ENCODE data around the gene ZBTB17. TPM values are rescaled to one million over a fixed set of nuclear protein-coding genes. Genes with fewer than 3 reads are reported as not detected.

ZBTB17 gene
- polyA plus RNA-seq, 1 experiment: 21.4 TPM

DNA sequence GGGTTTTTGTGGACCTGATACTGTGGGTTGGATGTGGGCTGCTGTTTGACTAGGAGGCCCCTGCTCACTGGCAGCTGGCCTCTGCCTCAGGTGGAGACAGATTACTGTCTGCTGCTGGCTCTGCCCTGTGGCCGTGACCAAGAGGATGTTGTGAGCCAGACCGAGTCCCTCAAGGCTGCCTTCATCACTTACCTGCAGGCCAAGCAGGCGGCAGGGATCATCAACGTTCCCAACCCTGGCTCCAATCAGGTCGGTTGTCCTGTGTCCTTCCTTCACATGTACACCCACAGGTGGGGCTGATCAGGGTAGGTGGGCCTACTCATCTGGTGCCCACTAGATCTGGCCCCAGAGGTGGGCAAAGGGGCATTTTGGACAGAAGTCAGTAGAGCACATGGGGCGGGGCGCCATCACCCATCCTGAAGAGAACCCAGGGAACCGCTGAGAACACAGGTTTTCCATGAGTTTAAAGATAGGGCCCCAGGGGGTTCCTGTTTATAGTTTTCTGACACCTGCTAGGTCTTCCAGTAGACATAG is 37.2 kb downstream of the ZBTB17 start:
- ChIA-PET CTCF (interaction anchor here (0.6 to 2.7 kb wide), 2 partner anchors 14 to 123 kb away, joined by 5 to 6 read pairs; no protein-coding TSS in a partner anchor), POLR2A (no interaction called here)
- Histone ChIP-seq H3K27me3 (ENCODE audit: control insufficient read depth, insufficient read depth, low read length) (no peaks in the 10 kb centered on the region), H3K4me3 (ENCODE audit: low read depth, low read length) (no peak overlapping the region), H3K9me3 (ENCODE audit: control insufficient read depth, insufficient read depth, low read length) (no peaks in the 10 kb centered on the region; the same call in 1 of the 2 replicates), H3K27ac (ENCODE audit: low read depth, low read length) (peak overlapping the region; percentile 21)
- no peak for DNase-seq (ENCODE audit: low read depth, low spot score)
- TF ChIP-seq, protein P1, sequence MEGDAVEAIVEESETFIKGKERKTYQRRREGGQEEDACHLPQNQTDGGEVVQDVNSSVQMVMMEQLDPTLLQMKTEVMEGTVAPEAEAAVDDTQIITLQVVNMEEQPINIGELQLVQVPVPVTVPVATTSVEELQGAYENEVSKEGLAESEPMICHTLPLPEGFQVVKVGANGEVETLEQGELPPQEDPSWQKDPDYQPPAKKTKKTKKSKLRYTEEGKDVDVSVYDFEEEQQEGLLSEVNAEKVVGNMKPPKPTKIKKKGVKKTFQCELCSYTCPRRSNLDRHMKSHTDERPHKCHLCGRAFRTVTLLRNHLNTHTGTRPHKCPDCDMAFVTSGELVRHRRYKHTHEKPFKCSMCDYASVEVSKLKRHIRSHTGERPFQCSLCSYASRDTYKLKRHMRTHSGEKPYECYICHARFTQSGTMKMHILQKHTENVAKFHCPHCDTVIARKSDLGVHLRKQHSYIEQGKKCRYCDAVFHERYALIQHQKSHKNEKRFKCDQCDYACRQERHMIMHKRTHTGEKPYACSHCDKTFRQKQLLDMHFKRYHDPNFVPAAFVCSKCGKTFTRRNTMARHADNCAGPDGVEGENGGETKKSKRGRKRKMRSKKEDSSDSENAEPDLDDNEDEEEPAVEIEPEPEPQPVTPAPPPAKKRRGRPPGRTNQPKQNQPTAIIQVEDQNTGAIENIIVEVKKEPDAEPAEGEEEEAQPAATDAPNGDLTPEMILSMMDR (IDR thresholded peaks at IDR 0.05; ENCODE audit: low read depth, low read length): no peak

DNA sequence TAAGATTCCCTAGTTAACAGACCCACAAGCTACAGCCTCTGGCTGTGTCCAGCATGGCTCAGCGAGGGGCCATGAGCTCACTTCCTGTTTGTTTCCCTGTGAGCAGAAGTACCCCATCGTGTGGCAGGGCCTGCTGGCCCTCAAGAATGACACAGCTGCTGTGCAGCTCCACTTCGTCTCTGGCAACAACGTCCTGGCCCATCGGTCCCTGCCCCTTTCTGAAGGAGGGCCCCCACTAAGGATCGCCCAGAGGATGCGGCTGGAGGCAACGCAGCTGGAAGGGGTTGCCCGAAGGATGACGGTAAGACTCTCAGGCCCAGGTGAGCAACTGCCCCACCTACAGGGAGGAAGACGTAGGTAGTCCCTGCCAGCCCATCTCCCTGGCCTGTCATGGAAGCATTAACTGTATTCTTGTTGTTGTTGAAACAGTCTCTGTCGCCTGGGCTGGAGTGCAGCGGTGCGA is 38.2 kb downstream of the ZBTB17 start:
- DNase-seq (ENCODE audit: low read depth, low spot score): no peak
- no peak overlapping the region for H3K4me3 ChIP-seq (ENCODE audit: low read depth, low read length)
- H3K9me3 ChIP-seq (ENCODE audit: control insufficient read depth, insufficient read depth, low read length): no peaks in the 10 kb centered on the region; the same call in 1 of the 2 replicates
- CTCF ChIA-PET: interaction anchor here (0.5 to 2.7 kb wide), 3 partner anchors 13 to 122 kb away, joined by 3 to 6 read pairs (median 5); no protein-coding TSS in a partner anchor
- TF ChIP-seq, protein P1 (IDR thresholded peaks at IDR 0.05; ENCODE audit: low read depth, low read length): peak; percentile 7; the same call in 1 of the 2 replicates
- no peaks in the 10 kb centered on the region for H3K27me3 ChIP-seq (ENCODE audit: control insufficient read depth, insufficient read depth, low read length)
- POLR2A ChIA-PET: no interaction called here
- peak overlapping the region; percentile 21 for H3K27ac ChIP-seq (ENCODE audit: low read depth, low read length)

GRCh38 chr1:15937146-15937545 is 38.8 kb downstream of the ZBTB17 start:
- ChIA-PET POLR2A (interaction anchor here (0.8 kb wide), 1 partner anchor 138 kb away, joined by 12 read pairs; no protein-coding TSS in a partner anchor), CTCF (interaction anchor here (0.5 to 2.7 kb wide), 2 partner anchors 78 to 122 kb away, joined by 3 to 6 read pairs; no protein-coding TSS in a partner anchor)
- TF ChIP-seq, protein P1 (IDR thresholded peaks at IDR 0.05; ENCODE audit: low read depth, low read length): no peak
- Histone ChIP-seq H3K27ac (ENCODE audit: low read depth, low read length) (no peak overlapping the region), H3K9me3 (ENCODE audit: control insufficient read depth, insufficient read depth, low read length) (no peaks in the 10 kb centered on the region), H3K4me3 (ENCODE audit: low read depth, low read length) (no peak overlapping the region), H3K27me3 (ENCODE audit: control insufficient read depth, insufficient read depth, low read length) (no peaks in the 10 kb centered on the region)
- DNase-seq (ENCODE audit: low read depth, low spot score): no peak

- TF ChIP-seq, protein P1 (IDR thresholded peaks at IDR 0.05; ENCODE audit: low read depth, low read length): no peak
- Histone ChIP-seq H3K27ac (ENCODE audit: low read depth, low read length) (no peak overlapping the region), H3K9me3 (ENCODE audit: control insufficient read depth, insufficient read depth, low read length) (no peaks in the 10 kb centered on the region), H3K4me3 (ENCODE audit: low read depth, low read length) (no peak overlapping the region), H3K27me3 (ENCODE audit: control insufficient read depth, insufficient read depth, low read length) (no peaks in the 10 kb centered on the region)
- ChIA-PET POLR2A (interaction anchor here (0.8 kb wide), 1 partner anchor 137 kb away, joined by 12 read pairs; no protein-coding TSS in a partner anchor), CTCF (interaction anchor here (2.7 kb wide), 1 partner anchor 121 kb away, joined by 6 read pairs; no protein-coding TSS in a partner anchor)
- DNase-seq (ENCODE audit: low read depth, low spot score): no peak
These were observed 39.9 kb downstream of the ZBTB17 start for GRCh38 chr1:15936025-15936424.
